Effector memory CD4-positive, alpha-beta T cell (primary cell): ENCODE results near the gene FOXC1.
A peak's percentile ranks its signal among the peaks of the same experiment; 100 is the strongest.

ENCODE experiments used
- DNase-seq, 3 donors: peaks; one replicate each; pipeline ENCODE4 v3.0.0-alpha.2; 2020
- H3K27ac ChIP-seq: 2 replicates; pipeline ENCODE4 v1.7.0; 2013; ENCODE audit warnings: mild to moderate bottlenecking, low read length, moderate library complexity; ENCODE audit not compliant: insufficient read depth, poor library complexity, severe bottlenecking
- H3K27me3 ChIP-seq: replicated peaks from 2 replicates; pipeline ENCODE4 v1.7.0; 2013; ENCODE audit warnings: mild to moderate bottlenecking, low read length; ENCODE audit not compliant: insufficient read depth, control insufficient read depth, poor library complexity, severe bottlenecking
- H3K36me3 ChIP-seq: 2 replicates; pipeline ENCODE4 v1.7.0; 2013; ENCODE audit warnings: mild to moderate bottlenecking, low read length, moderate library complexity; ENCODE audit not compliant: control insufficient read depth, insufficient read depth
- H3K4me1 ChIP-seq: 2 replicates; pipeline ENCODE4 v1.7.0; 2013; ENCODE audit warnings: low read length, mild to moderate bottlenecking; ENCODE audit not compliant: control insufficient read depth, insufficient read depth, poor library complexity, severe bottlenecking
- H3K4me3 ChIP-seq: 2 replicates; pipeline ENCODE4 v1.7.0; 2013; ENCODE audit warnings: low read length, low read depth, mild to moderate bottlenecking; ENCODE audit not compliant: insufficient read depth, poor library complexity, severe bottlenecking
- H3K9me3 ChIP-seq: 2 replicates; pipeline ENCODE4 v1.7.0; 2013; ENCODE audit warnings: mild to moderate bottlenecking, low read length, moderate library complexity; ENCODE audit not compliant: control insufficient read depth

The FOXC1 gene

GRCh38 chr6:1598433-1598832, 11.3 kb upstream of the FOXC1 start:
- no peak overlapping the region for H3K4me3 ChIP-seq
- no peaks in the 10 kb centered on the region for H3K36me3 ChIP-seq
- H3K4me1 ChIP-seq, result peaks cover 4% of the 10 kb centered on the region
- no peak for DNase-seq
- H3K27me3 ChIP-seq, result peaks cover 23% of the 10 kb centered on the region
- no peak overlapping the region for H3K27ac ChIP-seq
- H3K9me3 ChIP-seq, result no peaks in the 10 kb centered on the region

- no peak overlapping the region for H3K4me3 ChIP-seq
- peaks cover 4% of the 10 kb centered on the region for H3K4me1 ChIP-seq
- H3K9me3 ChIP-seq, result no peaks in the 10 kb centered on the region
- H3K36me3 ChIP-seq, result no peaks in the 10 kb centered on the region
- H3K27me3 ChIP-seq, result peaks cover 26% of the 10 kb centered on the region
- no peak overlapping the region for H3K27ac ChIP-seq
- DNase-seq, result no peak
Observed at GRCh38 chr6:1598886-1599285, 10.8 kb upstream of the FOXC1 start.

- DNase-seq, result no peak
- H3K27ac ChIP-seq, result no peak overlapping the region
- no peaks in the 10 kb centered on the region for H3K9me3 ChIP-seq
- peaks cover 9% of the 10 kb centered on the region for H3K4me1 ChIP-seq
- no peak overlapping the region for H3K4me3 ChIP-seq
- peaks cover 32% of the 10 kb centered on the region for H3K27me3 ChIP-seq
- no peaks in the 10 kb centered on the region for H3K36me3 ChIP-seq
Observed at GRCh38 chr6:1599469-1599868, 10.2 kb upstream of the FOXC1 start.

- H3K36me3 ChIP-seq, result no peaks in the 10 kb centered on the region
- H3K4me3 ChIP-seq, result no peak overlapping the region
- H3K27me3 ChIP-seq, result peaks cover 38% of the 10 kb centered on the region
- H3K27ac ChIP-seq, result no peak overlapping the region
- H3K9me3 ChIP-seq, result no peaks in the 10 kb centered on the region
- DNase-seq, result no peak
- H3K4me1 ChIP-seq, result peaks cover 16% of the 10 kb centered on the region
Observed at GRCh38 chr6:1600063-1600763, 9.5 kb upstream of the FOXC1 start.

GRCh38 chr6:1600764-1601157, 9.0 kb upstream of the FOXC1 start:
- Histone ChIP-seq H3K36me3 (no peaks in the 10 kb centered on the region), H3K27ac (no peak overlapping the region), H3K4me1 (peaks cover 22% of the 10 kb centered on the region), H3K9me3 (no peaks in the 10 kb centered on the region), H3K4me3 (no peak overlapping the region), H3K27me3 (peaks cover 38% of the 10 kb centered on the region)
- no peak for DNase-seq

GRCh38 chr6:1601158-1602048, 8.3 kb upstream of the FOXC1 start:
- DNase-seq, result no peak
- H3K27me3 ChIP-seq, result peaks cover 38% of the 10 kb centered on the region

GRCh38 chr6:1602049-1602713, 7.5 kb upstream of the FOXC1 start:
- no peak overlapping the region for H3K4me3 ChIP-seq
- H3K27ac ChIP-seq, result no peak overlapping the region
- no peaks in the 10 kb centered on the region for H3K36me3 ChIP-seq
- H3K27me3 ChIP-seq, result peaks cover 43% of the 10 kb centered on the region
- no peak for DNase-seq
- peaks cover 26% of the 10 kb centered on the region for H3K4me1 ChIP-seq
- no peaks in the 10 kb centered on the region for H3K9me3 ChIP-seq

More at GRCh38 chr6:1601158-1602048, 8.3 kb upstream of the FOXC1 start:
- Histone ChIP-seq H3K36me3 (no peaks in the 10 kb centered on the region), H3K27ac (no peak overlapping the region), H3K4me3 (no peak overlapping the region), H3K9me3 (no peaks in the 10 kb centered on the region), H3K4me1 (peaks cover 21% of the 10 kb centered on the region)

GRCh38 chr6:1603708-1604107, 6.0 kb upstream of the FOXC1 start:
- Histone ChIP-seq H3K27me3 (peaks cover 56% of the 10 kb centered on the region), H3K27ac (no peak overlapping the region), H3K36me3 (no peaks in the 10 kb centered on the region), H3K4me1 (peaks cover 35% of the 10 kb centered on the region), H3K9me3 (no peaks in the 10 kb centered on the region), H3K4me3 (no peak overlapping the region)
- no peak for DNase-seq

GRCh38 chr6:1604158-1605003, 5.3 kb upstream of the FOXC1 start:
- Histone ChIP-seq H3K27ac (no peak overlapping the region), H3K36me3 (no peaks in the 10 kb centered on the region), H3K4me1 (peaks cover 39% of the 10 kb centered on the region), H3K4me3 (peak overlapping the region; percentile 26), H3K9me3 (no peaks in the 10 kb centered on the region), H3K27me3 (peaks cover 55% of the 10 kb centered on the region)
- peak in 2 of 3 donors; percentile 24 to 32 for DNase-seq
